A549 (cell line): Measurements from ENCODE around the gene NTSR1. TPM values are rescaled to one million over a fixed set of nuclear protein-coding genes. Genes with fewer than 3 reads are reported as not detected.

ENCODE experiments used
- ATAC-seq, 2 experiments: fragments of 200-7000 bp in 1 of 2; fragments of >200 bp in 1 of 2; cut with Nextera tagmentation in 1 of 2; cut with Tn5 transposase in 1 of 2; 3 replicates each; pipeline versions ENCODE4 v1.8.0 to v1.9.1; 2018 to 2020; ENCODE audit warnings: mild to moderate bottlenecking in 1 of 2, moderate library complexity in 1 of 2
- CTCF ChIA-PET: fragments of 300-600 bp; sonication (Branson Sonifier 250); formaldehyde crosslinking; extraction: SDS; loops from one replicate; lab custom pipeline; 2021; ENCODE audit warnings: antibody characterized with exemption, inconsistent platforms; lab: Yijun Ruan, JAX
- POLR2A ChIA-PET: fragments of 350-600 bp; formaldehyde crosslinking; extraction: SDS; loops from one replicate; lab custom pipeline; 2021; ENCODE audit warnings: antibody characterized with exemption, inconsistent platforms; lab: Yijun Ruan, JAX
- DNase-seq, 2 experiments: peaks; one replicate each; pipeline versions ENCODE4 v3.0.0 to v3.0.0-alpha.2; 2011 to 2016; ENCODE audit warnings: low read depth in 1 of 2, low spot score in 1 of 2
- FAIRE-seq: peaks from 2 replicates; lab custom pipeline; 2011; peaks lifted over from hg19 to GRCh38; lab: Jason Lieb, UNC
- H3K27ac ChIP-seq, 2 experiments: fragments of >200 bp; sonication (Bioruptor Twin); formaldehyde crosslinking; 3 replicates each; pipeline ENCODE4 v1.5.1; 2016 to 2017
- H3K4me1 ChIP-seq: fragments of >200 bp; sonication (Bioruptor Twin); formaldehyde crosslinking; 3 replicates; pipeline ENCODE4 v1.6.1; 2016
- H3K4me2 ChIP-seq: fragments of >200 bp; sonication (Bioruptor Twin); formaldehyde crosslinking; 3 replicates; pipeline ENCODE4 v1.6.1; 2016
- H3K4me3 ChIP-seq: fragments of >200 bp; sonication (Bioruptor Twin); formaldehyde crosslinking; 3 replicates; pipeline ENCODE4 v1.5.1; 2016
- H3K9me3 ChIP-seq: fragments of >200 bp; sonication (Bioruptor Twin); formaldehyde crosslinking; 3 replicates; pipeline ENCODE4 v1.6.1; 2016
- CHD2 ChIP-seq: fragments of 150-350 bp; IDR thresholded peaks from 2 replicates; pipeline ENCODE4 v1.6.1; 2014; ENCODE audit warnings: low read length; ENCODE audit not compliant: partially characterized antibody
- CTCF ChIP-seq: fragments of >200 bp; sonication (Bioruptor Twin); formaldehyde crosslinking; IDR thresholded peaks from 3 replicates; pipeline ENCODE4 v1.5.1; 2016
- EHMT2 ChIP-seq: fragments of 200-600 bp; sonication (generic); IDR thresholded peaks from 2 replicates; pipeline ENCODE4 v1.6.1; 2016; ENCODE audit warnings: antibody characterized with exemption, low read depth, mild to moderate bottlenecking, moderate library complexity
- FOSB ChIP-seq: fragments of 250-450 bp; sonication (Bioruptor Pico); IDR thresholded peaks from 2 replicates; pipeline ENCODE4 v1.5.0; 2020; ENCODE audit warnings: mild to moderate bottlenecking, moderate library complexity
- HOXB5 ChIP-seq: fragments of 250-450 bp; sonication (Bioruptor Pico); IDR thresholded peaks from 2 replicates; pipeline ENCODE4 v1.5.0; 2020; ENCODE audit warnings: mild to moderate bottlenecking, moderate library complexity
- KDM5A ChIP-seq: fragments of 200-600 bp; sonication (generic); IDR thresholded peaks from 2 replicates; pipeline ENCODE4 v1.6.1; 2016; ENCODE audit warnings: antibody characterized with exemption, mild to moderate bottlenecking
- NR3C1 ChIP-seq: fragments of >200 bp; sonication (Bioruptor Twin); formaldehyde crosslinking; IDR thresholded peaks from 3 replicates; pipeline ENCODE4 v1.6.1; 2017
- PHF8 ChIP-seq: fragments of 200-600 bp; sonication (generic); IDR thresholded peaks from 2 replicates; pipeline ENCODE4 v1.6.1; 2016; ENCODE audit warnings: low read depth, mild to moderate bottlenecking, antibody characterized with exemption, moderate library complexity, borderline replicate concordance
- POLR2A ChIP-seq: IDR thresholded peaks from 2 replicates; pipeline ENCODE4 v1.6.1; 2012; ENCODE audit warnings: mild to moderate bottlenecking, low read length
- RAD21 ChIP-seq, 2 experiments: fragments of >200 bp in 1 of 2; sonication (Bioruptor Twin) in 1 of 2; formaldehyde crosslinking in 1 of 2; IDR thresholded peaks in 1 of 2; conservative IDR thresholded peaks in 1 of 2; 2 replicates in 1 of 2; 3 replicates in 1 of 2; pipeline ENCODE4 v1.6.1; 2012 to 2018; ENCODE audit warnings: inconsistent platforms in 1 of 2
- RARB ChIP-seq: fragments of 250-450 bp; sonication (Bioruptor Pico); IDR thresholded peaks from 2 replicates; pipeline ENCODE4 v1.8.0; 2021; ENCODE audit warnings: mild to moderate bottlenecking, moderate library complexity
- RCOR1 ChIP-seq: fragments of 150-350 bp; IDR thresholded peaks from 2 replicates; pipeline ENCODE4 v1.6.1; 2014; ENCODE audit warnings: antibody characterized with exemption, low read length, low read depth
- RFX5 ChIP-seq: fragments of 450-650 bp; IDR thresholded peaks from 2 replicates; pipeline ENCODE4 v1.7.1; 2014; ENCODE audit warnings: antibody characterized with exemption, mild to moderate bottlenecking, moderate library complexity
- SMC3 ChIP-seq: fragments of >200 bp; sonication (Bioruptor Twin); formaldehyde crosslinking; IDR thresholded peaks from 3 replicates; pipeline ENCODE4 v1.6.1; 2018; ENCODE audit warnings: inconsistent platforms
- TP53 ChIP-seq: fragments of 250-450 bp; sonication (Bioruptor Pico); IDR thresholded peaks from 2 replicates; pipeline ENCODE4 v1.5.0; 2021; ENCODE audit warnings: mild to moderate bottlenecking, moderate library complexity
- ZC3H11A ChIP-seq: fragments of 450-650 bp; IDR thresholded peaks from 2 replicates; pipeline ENCODE4 v1.6.1; 2014; ENCODE audit warnings: antibody characterized with exemption, mild to moderate bottlenecking
- ZFP36 ChIP-seq: fragments of 450-650 bp; IDR thresholded peaks from 2 replicates; pipeline ENCODE4 v1.6.1; 2014; ENCODE audit warnings: borderline replicate concordance; ENCODE audit not compliant: partially characterized antibody
- ZNF302 ChIP-seq: fragments of 250-450 bp; sonication (Bioruptor Pico); IDR thresholded peaks from 2 replicates; pipeline ENCODE4 v1.9.0; 2021; ENCODE audit warnings: inconsistent platforms, mild to moderate bottlenecking, moderate library complexity
- WGBS: methylation state at CpG from one replicate; pipeline ENCODE4 v1.1.6; 2017; ENCODE audit errors: missing lambda C conversion rate; 5-methylcytosine and 5-hydroxymethylcytosine counted together
- polyA plus RNA-seq, 4 experiments: library from polyadenylated mRNA; depleted of rRNA in 3 of 4; stranded (reverse); fragments of >200 nt; fragmentation: RNase III in 1 of 4; extraction: RNeasy Plus Mini Kit Qiagen cat#74134 plus additional on column Dnase treatment in 1 of 4; gene quantifications; 2 replicates in 3 of 4; 3 replicates in 1 of 4; pipeline ENCODE4 v1.2.3, GENCODE V29; 2011 to 2017
- TF ChIP-seq, protein P1 (sequence below): fragments of >200 bp; sonication (Bioruptor Twin); formaldehyde crosslinking; IDR thresholded peaks from 3 replicates; pipeline ENCODE4 v1.6.1; 2016

The NTSR1 gene
- polyA plus RNA-seq, 2 of the 4 experiments (the other 2 are of a cell fraction) = 0.03 TPM; not detected in 1

- no peak for FAIRE-seq
- no peak overlapping the region for H3K4me3 ChIP-seq
- H3K27ac ChIP-seq = no peak overlapping the region
- TF ChIP-seq HOXB5 (CRISPR knock-in tag) (no peak), ZC3H11A (no peak), FOSB (CRISPR knock-in tag) (no peak), CHD2 (no peak), SMC3 (peak; percentile 59), RAD21 (conservative IDR thresholded peaks at IDR 0.05 in 1 of 2, IDR thresholded peaks at IDR 0.05 in 1 of 2) (peak; percentile 69 to 73), CTCF (peak; percentile 85), KDM5A (no peak), EHMT2 (no peak), NR3C1 (no peak), PHF8 (no peak), RCOR1 (no peak), POLR2A (no peak), ZFP36 (no peak)
- peaks cover 17% of the 10 kb centered on the region for H3K4me1 ChIP-seq
- WGBS = 31% methylated on average over 21 of the region's 21 CpGs
- ChIA-PET CTCF (interaction anchor here (0.6 to 6.4 kb wide), 47 partner anchors 10 to 415 kb away, joined by 3 to 76 read pairs (median 4); partner anchors contain the start of gene MRGBP), POLR2A (no interaction called here)
- ATAC-seq = peak; percentile 58 to 82; a peak in 4 of 6 replicates
- DNase-seq = peak; percentile 65 to 83
- H3K4me2 ChIP-seq = no peak overlapping the region
- no peaks in the 10 kb centered on the region for H3K9me3 ChIP-seq
These were observed 99.7 kb downstream of the NTSR1 start for GRCh38 chr20:62808211-62808865.

- ChIA-PET POLR2A (no interaction called here), CTCF (interaction anchor here (0.7 to 6.4 kb wide), 9 partner anchors 11 to 413 kb away, joined by 3 to 76 read pairs (median 10); no protein-coding TSS in a partner anchor)
- Histone ChIP-seq H3K27ac (no peak overlapping the region), H3K4me2 (no peak overlapping the region), H3K9me3 (no peaks in the 10 kb centered on the region), H3K4me1 (peaks cover 17% of the 10 kb centered on the region), H3K4me3 (no peak overlapping the region)
- TF ChIP-seq FOSB (CRISPR knock-in tag) = no peak
- no peak for TF ChIP-seq ZNF302
- TF ChIP-seq RFX5 = no peak
- TF ChIP-seq TP53 (CRISPR knock-in tag) = no peak
- TF ChIP-seq RARB (CRISPR knock-in tag) = no peak
- no peak for TF ChIP-seq CTCF
- TF ChIP-seq, protein P1, sequence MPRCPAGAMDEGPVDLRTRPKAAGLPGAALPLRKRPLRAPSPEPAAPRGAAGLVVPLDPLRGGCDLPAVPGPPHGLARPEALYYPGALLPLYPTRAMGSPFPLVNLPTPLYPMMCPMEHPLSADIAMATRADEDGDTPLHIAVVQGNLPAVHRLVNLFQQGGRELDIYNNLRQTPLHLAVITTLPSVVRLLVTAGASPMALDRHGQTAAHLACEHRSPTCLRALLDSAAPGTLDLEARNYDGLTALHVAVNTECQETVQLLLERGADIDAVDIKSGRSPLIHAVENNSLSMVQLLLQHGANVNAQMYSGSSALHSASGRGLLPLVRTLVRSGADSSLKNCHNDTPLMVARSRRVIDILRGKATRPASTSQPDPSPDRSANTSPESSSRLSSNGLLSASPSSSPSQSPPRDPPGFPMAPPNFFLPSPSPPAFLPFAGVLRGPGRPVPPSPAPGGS = no peak
- WGBS = 90% methylated on average over 24 of the region's 24 CpGs
- FAIRE-seq = no peak
- no peak for DNase-seq
- no peak for ATAC-seq
These were observed 101.1 kb downstream of the NTSR1 start for GRCh38 chr20:62809530-62810428.
